Ascending aorta (tissue), 2 donors: ENCODE results near the gene CD84. TPM values are rescaled to one million over a fixed set of nuclear protein-coding genes. Genes with fewer than 3 reads are reported as not detected.
"Not testable (repeated sequence)": the region's sequence is repeated elsewhere in the genome, so short reads cannot be mapped to it uniquely, and the experiment has no call there.

Experiments used
- DNase-seq, 2 donors: peaks; one replicate each; pipeline ENCODE4 v3.0.0-alpha.2; 2019; ENCODE audit warnings: low spot score in 2 of 2
- H3K27ac ChIP-seq, 2 donors: fragments of 200-600 bp; sonication (generic); one replicate each; pipeline ENCODE4 v1.5.1; 2016 to 2017; ENCODE audit warnings: mild to moderate bottlenecking in 1 of 2
- H3K27me3 ChIP-seq: fragments of 200-600 bp; sonication (generic); one replicate; pipeline ENCODE4 v1.5.1; 2017
- H3K36me3 ChIP-seq, 2 donors: fragments of 200-600 bp; sonication (generic); one replicate each; pipeline ENCODE4 v1.5.1; 2016
- H3K4me1 ChIP-seq, 2 donors: fragments of 200-600 bp; sonication (generic); one replicate each; pipeline ENCODE4 v1.5.1; 2016 to 2017; ENCODE audit warnings: mild to moderate bottlenecking in 1 of 2
- H3K4me3 ChIP-seq, 2 donors: fragments of 200-600 bp; sonication (generic); one replicate each; pipeline ENCODE4 v1.5.1; 2016 to 2017; ENCODE audit warnings: mild to moderate bottlenecking in 1 of 2
- H3K9me3 ChIP-seq, 2 donors: fragments of 200-600 bp; sonication (generic); one replicate each; pipeline ENCODE4 v1.5.1; 2016
- CTCF ChIP-seq, 3 experiments: fragments of 200-600 bp in 2 of 3; fragments of 450-650 bp in 1 of 3; sonication (generic) in 2 of 3; IDR thresholded peaks; one replicate each; pipeline ENCODE4 v1.5.1; 2016 to 2019; ENCODE audit warnings: antibody characterized with exemption in 3 of 3, mild to moderate bottlenecking in 1 of 3, moderate library complexity in 1 of 3
- intact Hi-C: fragments of 100-400 bp; cut with DNase I; formaldehyde crosslinking; loops from one replicate; pipeline ENCODE4 v1.15.1; 2023
- total RNA-seq: library from RNA; depleted of rRNA; stranded (reverse); fragments of >200 nt; gene quantifications from one replicate; pipeline ENCODE4 v1.1.0, GENCODE V29; 2016

CD84 gene
- total RNA-seq, 1 donor from 2014 or later, result 1.1 TPM

- DNase-seq, result no peak
Observed at GRCh38 chr1:160560045-160560705, 19.1 kb downstream of the CD84 start.

GRCh38 chr1:160559437-160559836, 19.9 kb downstream of the CD84 start:
- intact Hi-C loops, H3K27ac ChIP-seq, H3K27me3 ChIP-seq, DNase-seq, H3K36me3 ChIP-seq, H3K9me3 ChIP-seq, H3K4me1 ChIP-seq, H3K4me3 ChIP-seq: not testable (repeated sequence)

More at GRCh38 chr1:160560045-160560705, 19.1 kb downstream of the CD84 start:
- no peak for TF ChIP-seq CTCF (IDR thresholded peaks at IDR 0.05)
- Histone ChIP-seq H3K27me3 (no peaks in the 10 kb centered on the region), H3K27ac (no peak overlapping the region), H3K9me3 (no peaks in the 10 kb centered on the region), H3K4me3 (no peak overlapping the region), H3K4me1 (no peaks in the 10 kb centered on the region), H3K36me3 (no peaks in the 10 kb centered on the region)
- intact Hi-C loops, result no loop called here

DNA sequence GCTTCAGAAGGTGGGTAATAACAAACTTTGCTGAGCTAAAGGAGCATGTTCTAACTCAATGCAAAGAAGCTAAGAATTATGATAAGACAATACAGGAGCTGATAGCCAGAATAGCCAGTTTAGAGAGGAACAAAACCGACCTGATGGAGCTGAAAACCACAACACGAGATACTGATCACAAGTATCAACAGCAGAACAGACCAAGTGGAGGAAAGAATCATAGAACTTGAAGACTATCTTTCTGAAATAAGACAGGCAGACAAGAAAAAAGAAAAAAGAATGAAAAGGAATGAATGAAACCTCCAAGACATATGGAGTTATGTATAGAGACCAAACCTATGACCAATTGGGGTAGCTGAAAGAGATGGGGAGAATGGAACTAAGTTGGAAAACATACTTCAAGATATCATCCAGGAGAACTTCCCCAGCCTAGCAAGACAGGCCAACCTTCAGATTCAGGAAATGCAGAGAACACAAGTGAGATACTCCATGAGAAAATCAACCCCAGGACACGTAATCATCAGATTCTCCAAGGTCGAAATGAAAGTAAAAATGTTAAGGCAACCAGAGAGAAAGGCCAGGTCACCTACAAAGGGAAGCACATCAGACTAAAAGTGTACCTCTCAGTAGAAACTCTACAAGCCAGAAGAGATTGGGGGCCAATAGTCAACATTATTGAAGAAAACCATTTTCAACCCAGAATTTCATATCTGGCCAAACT, 20.5 kb downstream of the CD84 start:
- Histone ChIP-seq H3K4me1 (no peaks in the 10 kb centered on the region), H3K4me3 (no peak overlapping the region), H3K36me3 (no peaks in the 10 kb centered on the region), H3K27me3 (no peaks in the 10 kb centered on the region), H3K27ac (no peak overlapping the region), H3K9me3 (no peaks in the 10 kb centered on the region)
- no peak for TF ChIP-seq CTCF (IDR thresholded peaks at IDR 0.05)
- DNase-seq, result no peak
- intact Hi-C loops, result no loop called here

- H3K27me3 ChIP-seq, result no peaks in the 10 kb centered on the region
- H3K27ac ChIP-seq, result no peak overlapping the region
- H3K4me1 ChIP-seq, result no peaks in the 10 kb centered on the region
- DNase-seq, result no peak
- H3K9me3 ChIP-seq, result no peaks in the 10 kb centered on the region
- intact Hi-C loops, result no loop called here
- H3K36me3 ChIP-seq, result no peaks in the 10 kb centered on the region
- no peak for TF ChIP-seq CTCF (IDR thresholded peaks at IDR 0.05)
- no peak overlapping the region for H3K4me3 ChIP-seq
Observed at GRCh38 chr1:160553778-160554177, 25.5 kb downstream of the CD84 start.

GRCh38 chr1:160552425-160552824, 26.9 kb downstream of the CD84 start:
- H3K27me3 ChIP-seq, result no peaks in the 10 kb centered on the region
- no peak overlapping the region for H3K27ac ChIP-seq
- H3K9me3 ChIP-seq, result no peaks in the 10 kb centered on the region
- no peaks in the 10 kb centered on the region for H3K36me3 ChIP-seq
- no peak for TF ChIP-seq CTCF (IDR thresholded peaks at IDR 0.05)
- no peak overlapping the region for H3K4me3 ChIP-seq
- H3K4me1 ChIP-seq, result no peaks in the 10 kb centered on the region
- intact Hi-C loops, result no loop called here
- DNase-seq, result no peak

GRCh38 chr1:160550572-160551034, 28.7 kb downstream of the CD84 start:
- Histone ChIP-seq H3K27me3 (no peaks in the 10 kb centered on the region), H3K9me3 (no peaks in the 10 kb centered on the region), H3K27ac (no peak overlapping the region), H3K36me3 (no peaks in the 10 kb centered on the region), H3K4me3 (no peak overlapping the region), H3K4me1 (no peaks in the 10 kb centered on the region)
- TF ChIP-seq CTCF (IDR thresholded peaks at IDR 0.05), result no peak
- no peak for DNase-seq
- intact Hi-C loops, result no loop called here
